ELF-1 (cell line): Measurements from ENCODE around the gene ALG12.
A peak's percentile ranks its signal among the peaks of the same experiment; 100 is the strongest.

Source experiments
- DNase-seq: peaks from one replicate; pipeline ENCODE4 v3.0.0-alpha.2; 2016; ENCODE audit warnings: low read depth, low spot score

Gene ALG12

DNA sequence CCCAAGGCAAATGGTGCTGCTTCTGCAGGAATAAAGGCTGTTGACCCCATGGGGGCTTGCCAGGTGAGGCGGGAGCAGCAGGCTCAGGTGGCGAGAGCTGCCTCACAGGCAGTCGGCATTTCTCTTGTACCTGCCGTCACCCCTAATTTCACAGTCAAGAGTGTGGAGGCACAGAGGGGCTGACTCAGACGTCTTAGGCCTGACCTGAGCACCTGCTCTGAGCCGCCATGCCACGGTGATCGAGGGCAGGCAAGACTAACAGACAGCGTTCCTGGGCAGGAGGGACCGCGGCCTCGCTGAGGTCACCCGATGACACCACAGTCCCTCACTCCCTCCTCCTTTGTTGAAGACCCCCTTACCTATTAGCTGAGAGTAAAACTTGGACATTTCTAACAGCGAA lies 5.2 kb downstream of the ALG12 start:
- no peak for DNase-seq

GRCh38 chr22:49911881-49912625 lies 6.2 kb downstream of the ALG12 start:
- DNase-seq: no peak

DNA sequence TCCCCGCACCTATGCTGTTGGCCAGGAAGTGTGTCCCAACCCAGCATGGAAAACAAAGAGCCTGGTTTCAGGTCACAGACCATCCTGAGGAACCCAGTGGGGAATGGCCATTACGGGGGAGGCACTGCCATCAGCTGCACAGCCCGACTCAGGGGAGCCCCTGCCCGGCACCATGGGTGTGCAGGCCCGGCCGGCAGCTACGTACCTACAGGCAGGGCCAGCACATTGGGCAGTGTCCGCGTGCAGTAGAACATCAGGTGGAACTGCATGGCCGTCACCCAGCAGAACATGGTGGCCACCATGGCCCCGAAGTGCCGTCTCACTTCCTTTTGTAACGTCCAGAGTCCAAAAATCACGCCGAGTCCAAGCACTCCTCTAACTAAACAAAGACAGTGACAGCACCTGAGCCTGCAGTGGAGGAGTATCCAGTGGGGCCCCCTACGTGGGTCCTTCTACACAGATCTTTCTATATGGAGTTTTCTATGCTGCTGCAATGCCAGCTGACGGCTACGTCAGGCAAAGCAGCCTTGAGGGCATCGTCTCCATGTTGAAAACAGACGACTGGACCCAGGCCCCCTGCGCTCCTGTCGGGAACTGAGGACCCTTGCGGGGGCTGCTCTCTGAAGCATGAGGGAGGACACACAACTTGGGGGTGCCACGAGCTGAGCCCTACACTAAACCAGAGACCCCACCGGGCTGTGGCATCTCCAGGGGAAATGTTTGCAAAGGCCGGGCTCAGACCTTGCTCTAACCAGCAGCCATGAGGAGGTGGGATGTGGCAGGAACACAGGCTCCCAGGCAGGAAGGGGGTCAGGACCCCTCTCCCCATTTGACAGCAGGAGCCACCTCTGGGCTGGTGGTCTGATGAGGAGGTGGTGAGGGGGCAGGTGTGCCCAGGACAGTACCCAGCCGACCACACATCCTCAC lies 7.7 kb downstream of the ALG12 start:
- no peak for DNase-seq

GRCh38 chr22:49909476-49910205 lies 8.6 kb downstream of the ALG12 start:
- no peak for DNase-seq

- DNase-seq: no peak
These were observed 10.4 kb downstream of the ALG12 start for GRCh38 chr22:49907807-49908206.

DNA sequence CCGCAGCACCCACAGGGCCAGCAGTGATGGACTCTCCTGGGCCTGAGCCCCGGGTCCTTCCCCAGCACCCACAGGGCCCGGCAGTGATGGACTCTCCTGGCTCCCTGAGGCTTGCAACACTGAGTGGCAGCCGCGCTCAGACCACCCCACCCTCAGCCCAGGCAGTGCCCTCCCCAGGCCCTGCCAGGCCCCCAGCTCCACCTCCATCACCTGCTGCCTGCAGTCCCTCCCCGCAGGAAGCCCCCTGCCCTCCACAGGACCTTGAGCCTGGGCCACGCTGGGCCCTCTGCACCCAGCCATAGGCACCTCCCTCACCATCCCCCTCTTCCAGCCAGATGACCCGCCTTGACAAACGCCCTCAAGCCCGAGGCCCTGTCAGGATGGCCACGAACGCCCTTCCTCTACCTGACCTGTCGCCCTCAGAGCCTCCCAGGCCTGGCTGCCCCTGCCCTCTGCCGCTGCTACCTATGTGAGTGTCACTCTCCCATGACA lies 11.4 kb downstream of the ALG12 start:
- no peak for DNase-seq

GRCh38 chr22:49906071-49906798 lies 12.0 kb downstream of the ALG12 start:
- DNase-seq: no peak

DNA sequence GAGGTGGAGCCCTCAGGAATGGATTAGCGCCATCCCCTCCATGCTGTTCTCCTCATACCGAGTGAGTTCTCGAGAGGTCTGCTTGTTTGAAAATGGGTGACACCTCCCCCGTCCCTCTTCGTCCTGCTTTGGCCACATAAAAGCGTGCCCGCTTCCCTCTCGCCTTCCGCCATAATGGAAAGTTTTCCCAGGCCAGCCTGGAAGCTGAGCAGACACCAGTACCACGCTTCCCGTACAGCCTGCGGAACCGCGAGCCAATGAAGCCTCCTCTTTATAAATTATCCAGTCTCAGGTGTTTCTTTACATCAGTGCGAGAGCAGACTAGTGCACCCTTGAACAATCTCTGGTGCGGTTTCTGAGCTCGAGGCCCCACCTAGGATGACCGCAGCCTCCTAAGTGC lies 12.8 kb downstream of the ALG12 start:
- DNase-seq: no peak

DNA sequence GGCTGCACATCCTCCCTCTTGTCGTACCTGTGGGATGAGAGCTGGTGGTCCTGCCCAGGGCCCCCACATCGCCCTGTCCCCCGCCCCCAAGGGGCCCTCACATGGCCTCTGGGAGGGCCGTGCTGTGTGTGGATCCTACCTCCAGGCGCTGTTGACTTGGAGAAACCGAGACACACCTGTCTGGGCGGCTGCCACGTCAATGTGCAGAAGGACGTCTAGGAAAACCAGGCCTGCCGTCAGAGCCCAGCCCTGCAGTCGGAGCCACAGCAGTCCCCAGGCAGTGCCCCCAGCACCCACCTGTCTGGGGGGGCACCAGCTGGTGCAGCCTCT lies 14.2 kb downstream of the ALG12 start:
- no peak for DNase-seq

DNA sequence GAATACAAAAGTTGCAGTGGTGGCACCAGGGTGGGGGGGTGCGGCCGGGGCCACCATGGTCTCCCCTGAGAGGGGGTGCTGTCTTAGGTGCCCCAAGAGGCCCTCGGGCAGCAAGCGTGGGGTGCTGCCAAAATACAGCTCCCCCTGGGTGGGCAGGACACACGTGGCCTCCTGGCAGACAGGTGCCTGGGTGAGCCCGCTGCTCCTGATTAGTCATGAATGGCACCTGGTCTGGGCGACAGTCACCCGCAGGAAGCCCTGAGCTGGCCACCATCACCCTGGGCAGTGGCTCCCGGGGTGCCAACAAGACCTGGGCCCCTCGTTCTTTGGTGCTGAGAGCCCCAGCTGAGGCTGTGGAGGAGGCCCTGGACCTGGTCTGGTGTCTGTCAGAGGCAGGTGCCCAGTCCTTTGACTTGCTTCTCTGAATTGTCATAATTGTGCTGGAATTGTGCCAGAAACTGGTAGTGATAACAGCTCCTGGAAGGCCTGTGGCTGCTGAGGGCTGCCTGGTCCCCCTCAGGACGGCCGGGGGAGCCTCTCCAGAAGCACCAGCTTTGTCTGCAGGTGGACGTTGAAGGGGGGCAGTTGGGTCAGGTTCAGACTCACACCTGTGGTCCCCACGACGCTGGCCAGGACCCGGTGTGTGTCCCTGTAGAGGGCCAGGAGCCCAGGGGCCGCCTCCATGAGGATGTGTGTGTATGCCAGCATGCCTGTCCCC lies 14.8 kb downstream of the ALG12 start:
- DNase-seq: no peak

DNA sequence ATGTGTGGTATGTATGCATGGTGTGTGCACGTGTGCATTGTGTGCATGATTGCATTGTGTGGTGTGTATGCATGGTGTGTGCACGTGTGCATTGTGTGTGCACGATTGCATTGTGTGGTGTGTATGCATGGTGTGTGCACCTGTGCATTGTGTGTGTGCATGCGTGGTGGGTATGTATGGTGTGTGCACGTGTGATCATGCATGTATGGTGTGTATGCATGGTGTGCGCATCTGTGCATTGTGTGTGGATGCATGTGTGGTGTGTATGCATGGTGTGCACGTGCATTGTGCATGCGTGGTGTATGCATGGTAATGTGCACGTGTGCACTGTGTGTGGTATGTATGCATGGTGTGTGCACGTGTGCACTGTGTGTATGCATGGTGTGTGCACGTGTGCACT lies 16.8 kb downstream of the ALG12 start:
- no peak for DNase-seq

DNA sequence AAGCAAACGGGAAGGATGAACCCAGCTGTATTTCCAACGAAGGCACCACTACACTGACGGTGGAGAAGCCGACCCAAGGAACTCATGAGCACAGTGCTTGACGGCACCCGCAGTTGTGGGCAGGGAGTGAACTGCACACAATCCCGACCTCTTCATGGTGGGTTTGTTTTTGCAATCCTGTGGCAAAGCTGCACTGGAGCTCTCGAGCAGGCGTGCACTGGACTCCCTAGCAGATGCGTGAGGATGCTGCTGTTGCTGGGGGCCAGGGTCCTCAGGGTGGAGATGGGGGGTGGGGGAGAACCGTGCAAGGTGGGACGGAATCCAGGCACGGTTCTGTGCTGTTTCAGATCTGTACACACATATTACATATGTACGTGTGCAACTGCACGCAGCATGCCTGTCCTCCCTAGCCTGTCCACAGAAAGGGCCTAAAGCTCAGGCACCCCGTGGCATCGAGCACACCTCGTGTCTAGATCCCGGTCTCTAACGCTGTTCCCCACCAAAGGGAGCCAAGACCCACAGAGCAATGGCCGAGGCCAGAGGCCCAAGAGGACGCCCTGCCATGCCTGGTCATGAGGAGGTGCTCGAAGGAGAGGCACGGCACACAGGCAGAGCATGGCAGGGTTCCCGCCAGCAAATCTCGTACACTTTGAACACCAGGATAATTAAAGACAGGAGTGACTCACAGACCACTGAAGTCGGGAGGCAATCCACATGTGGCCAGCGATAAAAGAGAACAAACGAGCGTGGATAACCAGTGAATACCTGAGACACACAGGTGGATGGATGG lies 17.6 kb downstream of the ALG12 start:
- DNase-seq: no peak

DNA sequence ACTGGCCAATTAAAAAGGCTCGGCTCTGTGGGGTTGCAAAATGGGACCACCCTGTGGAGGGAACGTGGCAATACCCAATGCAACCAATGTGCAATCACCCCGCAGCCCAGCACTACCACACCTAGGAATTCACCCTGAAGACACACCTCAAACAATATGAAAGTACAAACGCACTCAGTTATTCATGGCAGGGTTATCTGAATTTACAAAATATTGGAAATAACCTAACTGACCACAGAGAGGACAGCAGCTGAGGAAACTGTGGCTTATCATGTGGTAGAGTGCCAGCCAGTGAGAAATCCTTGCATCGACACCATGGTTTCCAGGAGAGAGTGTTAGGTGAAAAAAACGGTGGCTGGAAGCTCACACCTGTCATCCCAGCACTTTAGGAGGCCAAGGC lies 18.7 kb downstream of the ALG12 start:
- DNase-seq: no peak

GRCh38 chr22:49897015-49897684 lies 21.1 kb downstream of the ALG12 start:
- DNase-seq: no peak

GRCh38 chr22:49896201-49896600 lies 22.0 kb downstream of the ALG12 start:
- DNase-seq: no peak

GRCh38 chr22:49894322-49895054 lies 23.8 kb downstream of the ALG12 start:
- peak; percentile 27 for DNase-seq

DNA sequence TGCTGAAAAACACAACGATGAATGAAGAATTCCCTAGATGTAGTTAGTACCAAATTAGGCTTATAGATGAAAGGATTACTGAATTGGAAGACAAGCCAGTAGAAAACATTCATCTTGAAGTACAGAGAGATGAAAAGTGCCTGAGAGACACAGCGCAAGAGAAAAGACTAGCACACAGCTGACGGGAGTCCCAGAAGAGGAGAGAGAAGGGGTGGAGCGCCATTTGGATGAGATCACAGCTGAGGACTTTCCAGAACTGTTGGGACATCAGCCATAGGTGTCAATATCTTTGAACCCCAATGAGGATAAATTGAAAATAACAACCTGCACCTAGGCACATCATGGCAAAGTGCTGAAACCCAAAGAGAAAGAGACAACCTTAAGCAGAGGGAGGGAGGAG lies 25.2 kb downstream of the ALG12 start:
- DNase-seq: no peak

DNA sequence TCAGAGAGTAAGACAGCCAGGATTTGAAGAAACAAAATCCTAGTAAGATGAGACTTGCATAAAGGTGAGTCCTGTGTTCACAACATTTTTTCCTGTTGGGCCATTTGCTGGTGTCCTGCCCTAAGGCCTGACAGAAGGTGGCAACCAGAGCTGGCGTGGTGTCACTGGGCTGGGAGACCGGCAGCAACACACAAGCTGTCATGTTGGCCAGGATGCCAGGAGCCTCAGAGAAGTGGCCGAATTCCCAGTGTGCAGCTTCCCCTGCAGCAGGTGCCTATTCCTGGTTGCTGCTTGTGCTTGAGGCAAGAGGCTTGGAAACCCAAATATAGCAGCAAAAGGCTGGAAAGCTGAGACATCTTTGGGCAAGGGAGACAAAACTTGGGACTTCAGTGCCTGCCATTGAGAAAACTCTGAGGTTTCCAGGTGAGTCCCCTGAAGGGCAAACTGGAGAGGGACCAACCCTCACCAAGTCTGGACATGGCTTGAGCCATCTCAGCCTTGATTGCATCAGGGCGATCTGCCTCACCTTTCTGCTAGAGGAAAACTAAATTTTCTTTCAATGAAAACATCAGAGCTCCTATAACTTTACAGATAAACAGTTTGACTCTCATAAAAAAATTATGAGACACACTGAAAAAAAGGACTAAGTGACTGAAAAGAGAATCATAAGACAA lies 25.9 kb downstream of the ALG12 start:
- DNase-seq: no peak
